Measurements from ENCODE around the gene PDZD4.

Gene PDZD4

DNA sequence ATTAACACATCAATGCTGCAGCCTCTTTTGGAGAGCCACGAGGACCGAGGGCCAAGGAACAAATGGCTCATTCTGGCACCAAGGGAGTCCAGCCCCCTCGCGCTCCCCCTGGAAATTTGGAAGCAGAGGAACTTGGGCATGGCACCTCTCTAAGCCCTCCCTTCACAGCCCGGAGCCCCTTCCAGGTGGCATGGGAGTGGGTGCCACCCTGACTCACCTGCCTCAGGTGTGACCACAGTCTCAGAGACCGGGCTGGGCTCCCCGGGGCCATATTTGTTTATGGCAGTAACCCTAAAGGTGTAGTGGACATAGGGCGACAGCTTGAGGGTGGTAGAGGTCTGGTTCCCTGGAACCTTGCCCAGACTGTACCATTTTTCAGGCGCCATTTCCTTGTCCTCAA lies 36.8 kb upstream of the PDZD4 start:
- no peak for DNase-seq (ENCODE audit: low spot score)

DNA sequence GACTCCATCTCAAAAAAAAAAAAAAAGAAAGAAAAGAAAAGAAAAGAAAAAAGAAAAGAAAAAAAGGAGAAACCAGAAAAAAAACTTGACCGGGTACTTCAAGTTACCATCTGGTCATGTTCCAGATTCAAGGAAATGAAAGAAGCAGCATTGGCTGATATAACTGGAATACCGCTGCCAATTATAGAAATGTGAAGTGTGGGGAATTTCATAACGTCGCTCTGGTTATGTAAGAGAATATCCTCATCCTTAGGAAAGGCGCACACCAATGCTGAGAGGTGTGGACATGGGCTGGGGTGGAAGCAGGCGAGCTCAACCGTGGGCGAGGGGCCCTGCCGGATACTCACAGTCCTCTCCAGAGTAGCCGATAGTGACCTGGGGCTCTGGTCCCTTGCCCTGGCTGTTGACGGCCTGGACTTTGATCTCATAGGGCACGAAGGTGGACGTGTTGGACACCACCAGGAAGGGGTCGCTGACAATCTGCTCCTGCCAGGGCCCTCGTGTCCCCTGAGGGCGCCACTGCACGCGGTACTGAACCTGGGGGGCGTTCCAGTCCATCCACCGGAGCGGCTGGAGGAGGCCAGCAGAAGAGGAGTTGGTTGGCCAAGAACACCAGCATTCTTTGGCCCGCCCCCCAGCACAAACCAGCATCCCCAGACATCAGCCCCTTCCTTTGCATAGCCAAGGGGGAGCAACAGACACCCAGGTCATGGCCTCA lies 36.1 kb upstream of the PDZD4 start:
- no peak for DNase-seq (ENCODE audit: low spot score)

DNA sequence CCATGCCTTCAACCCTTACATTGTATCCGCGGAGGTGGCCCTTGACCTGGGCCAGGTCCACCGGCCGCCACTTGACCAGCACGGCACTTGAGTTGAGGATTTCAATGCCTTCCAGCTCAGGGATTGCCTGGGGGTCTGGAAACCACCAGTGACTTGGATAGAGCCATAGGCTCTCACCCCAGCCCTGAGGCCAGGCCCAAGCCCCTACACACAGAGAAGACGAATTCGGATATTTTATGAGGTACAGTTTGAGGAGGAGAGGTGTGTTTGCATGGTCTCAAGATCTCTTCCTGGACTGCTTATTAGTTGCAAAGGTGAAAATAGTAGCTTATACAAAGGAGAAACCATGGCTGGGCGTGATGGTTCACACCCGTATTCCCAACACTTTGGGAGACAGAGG lies 35.3 kb upstream of the PDZD4 start:
- no peak for DNase-seq (ENCODE audit: low spot score)

DNA sequence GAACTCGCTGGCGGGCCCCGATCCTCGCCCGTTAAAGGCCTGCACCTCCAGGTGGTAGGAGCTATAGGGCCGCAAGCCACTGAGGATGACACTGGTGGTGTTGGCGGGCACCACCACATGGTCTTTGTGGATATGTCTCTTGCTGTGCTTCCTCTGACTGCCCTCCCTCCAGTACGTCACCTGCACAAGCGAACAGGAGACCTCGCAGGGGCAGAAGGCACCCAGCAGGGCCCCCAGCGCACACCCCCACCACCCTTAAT lies 34.9 kb upstream of the PDZD4 start:
- DNase-seq (ENCODE audit: low spot score): no peak

DNA sequence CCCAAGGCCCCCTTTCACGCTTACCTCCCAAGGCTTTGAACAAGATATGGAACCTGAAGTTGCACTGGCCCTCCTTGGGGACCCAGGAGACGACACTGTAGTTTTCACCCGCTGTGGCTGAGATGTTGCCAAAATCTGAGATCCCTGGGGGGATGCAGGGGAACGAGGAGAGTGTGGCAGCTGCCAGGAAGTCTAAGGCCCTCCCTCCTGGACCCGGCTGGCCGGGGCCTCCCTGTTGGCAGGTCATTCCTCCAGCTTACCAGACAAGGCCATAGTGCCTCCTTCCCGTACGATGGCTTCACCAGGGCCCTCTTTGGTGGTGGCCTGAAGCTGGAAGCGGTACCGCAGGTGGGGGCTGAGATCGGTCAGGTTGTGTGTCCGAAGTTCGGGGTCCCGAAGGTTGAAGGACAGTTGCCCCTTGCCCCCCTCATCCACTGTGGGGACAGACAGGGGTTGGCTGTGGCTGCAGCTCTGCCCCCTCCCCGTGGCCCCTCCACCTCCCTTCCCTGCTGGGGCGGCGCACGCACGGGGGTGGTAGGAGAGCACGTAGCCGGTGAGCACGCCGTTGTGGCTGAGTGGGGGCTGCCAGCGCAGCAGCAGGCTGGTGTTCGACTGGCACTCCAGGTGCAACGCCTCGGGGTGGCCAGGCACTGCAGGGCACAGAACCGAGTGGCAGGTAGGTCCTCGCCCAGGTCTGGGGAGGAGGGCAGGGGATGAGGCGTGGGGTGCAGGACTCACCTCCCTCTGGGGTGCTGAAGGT lies 34.4 kb upstream of the PDZD4 start:
- DNase-seq (ENCODE audit: low spot score): no peak

DNA sequence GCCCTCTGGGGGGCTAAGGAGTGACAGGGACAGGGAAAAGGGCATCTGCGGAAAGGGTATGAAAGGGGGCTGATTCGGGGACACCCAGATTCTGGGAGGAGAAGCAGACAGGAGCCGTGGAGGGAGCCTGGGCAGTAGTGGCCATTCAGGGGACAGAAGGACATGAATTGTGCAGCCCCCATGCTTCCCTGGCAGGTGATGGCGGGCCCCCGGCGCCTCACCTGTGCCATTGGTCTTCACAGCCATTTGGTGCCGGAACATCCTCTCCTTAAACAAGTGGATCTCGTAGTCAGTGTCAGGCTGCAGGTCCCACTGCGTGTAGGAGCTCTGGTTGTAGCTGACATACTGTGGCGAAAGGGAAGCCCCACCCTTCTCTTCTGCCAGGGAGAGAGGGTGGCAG lies 33.8 kb upstream of the PDZD4 start:
- no peak for DNase-seq (ENCODE audit: low spot score)

DNA sequence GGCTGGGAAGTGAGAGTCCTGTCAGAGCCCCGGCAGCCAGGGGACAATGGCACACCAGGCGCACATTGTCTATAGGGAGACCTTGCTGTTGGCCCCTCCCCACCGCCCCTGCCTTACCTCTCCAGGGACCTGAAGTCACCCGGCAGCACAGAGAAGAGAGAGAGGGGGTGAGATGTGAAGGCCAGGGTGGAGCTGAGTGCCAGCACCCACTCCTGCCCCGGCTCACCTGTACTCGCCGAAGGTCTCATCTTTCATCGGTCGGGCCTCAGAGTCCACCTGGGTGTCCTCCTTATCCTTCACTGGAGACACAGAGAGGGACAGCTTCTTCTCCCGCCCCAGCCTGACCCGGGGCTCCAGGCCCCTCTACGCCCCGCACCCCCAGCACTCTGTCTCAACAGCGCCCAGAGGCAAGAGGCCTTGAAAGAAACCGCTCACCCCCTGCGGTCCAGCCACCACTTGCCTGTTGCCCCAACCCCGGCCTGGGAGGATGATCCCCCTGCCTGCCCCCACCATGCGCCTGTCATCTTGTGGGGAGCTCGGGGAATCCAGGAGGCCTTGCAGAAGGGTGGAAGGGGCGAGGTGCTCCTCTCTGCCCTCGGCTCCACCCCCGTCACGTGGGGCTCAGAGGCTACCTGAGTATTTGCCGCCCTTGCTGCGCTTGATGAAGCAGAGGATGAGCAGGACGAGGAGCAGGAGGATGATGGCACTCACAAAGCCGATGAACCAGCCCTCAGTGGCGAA lies 33.1 kb upstream of the PDZD4 start:
- no peak for DNase-seq (ENCODE audit: low spot score)

DNA sequence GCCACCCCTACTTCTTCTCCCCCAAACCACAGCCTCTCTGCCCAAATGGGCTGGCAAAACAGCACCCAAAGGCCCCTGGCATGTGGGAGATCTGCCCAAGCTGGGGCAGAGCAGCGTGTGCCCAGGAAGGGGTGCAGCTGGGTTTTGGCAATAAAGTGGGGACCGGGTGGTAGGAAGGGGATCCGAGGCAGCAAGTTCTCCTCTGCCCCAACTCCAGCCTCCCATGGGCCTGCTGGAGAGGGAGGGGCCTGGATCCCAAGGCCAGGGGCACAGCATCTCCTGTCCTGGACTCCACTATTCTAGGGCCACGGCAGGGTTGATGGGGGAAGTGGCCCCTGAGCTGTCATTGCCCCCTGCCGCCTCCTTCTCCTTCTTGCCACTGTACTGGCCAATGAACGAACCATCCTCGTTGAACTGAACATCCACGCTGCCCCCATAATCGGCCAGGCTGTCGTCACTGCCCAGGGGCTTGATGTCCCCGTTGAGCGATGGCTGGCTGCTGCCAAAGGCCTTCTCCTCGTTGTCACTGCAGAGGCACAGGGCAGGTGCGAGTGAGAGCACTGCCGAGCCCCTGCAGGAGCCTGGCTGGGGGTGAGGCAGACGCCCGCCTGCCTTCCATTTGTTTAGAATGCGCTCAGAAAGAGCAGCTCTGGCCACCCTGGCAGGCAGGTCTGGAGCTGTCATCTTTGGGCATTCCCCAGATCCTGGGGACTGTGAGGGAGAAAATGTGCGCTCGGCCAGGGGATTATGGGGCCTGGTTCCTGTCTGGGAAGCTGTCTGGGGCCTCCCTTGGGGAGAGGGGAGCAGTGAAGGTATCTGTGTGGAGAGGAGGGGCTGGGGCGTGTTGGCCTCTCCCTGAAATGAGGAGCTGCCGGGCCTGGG lies 32.3 kb upstream of the PDZD4 start:
- no peak for DNase-seq (ENCODE audit: low spot score)

DNA sequence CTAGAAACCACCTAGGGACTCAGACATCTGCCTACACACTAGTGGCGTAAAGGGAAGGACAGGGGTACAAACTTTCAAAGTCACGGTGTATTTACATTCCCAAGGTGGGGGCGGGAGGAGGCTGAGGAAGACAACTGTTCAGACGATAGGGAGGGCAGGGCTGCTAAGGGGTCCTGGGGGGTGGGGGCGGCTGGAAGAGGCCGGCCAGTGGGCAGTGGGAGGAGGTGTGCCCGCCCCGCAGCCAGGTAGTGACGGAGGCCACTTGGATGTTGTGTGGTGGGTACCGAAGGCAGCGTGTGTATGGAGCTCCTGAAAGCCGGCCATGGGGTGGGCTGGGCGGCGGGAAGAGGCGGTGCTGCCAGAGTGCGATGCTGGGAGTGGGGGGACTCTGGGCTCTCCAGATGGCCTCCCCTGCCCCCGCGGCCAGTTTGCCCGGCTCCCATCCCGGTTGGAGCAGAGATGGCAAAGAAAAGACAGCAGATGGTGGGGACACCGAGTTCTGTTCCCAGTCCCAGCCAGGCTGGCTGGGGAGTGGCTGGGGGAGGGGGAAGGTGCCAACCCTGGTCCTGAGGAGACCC lies 31.5 kb upstream of the PDZD4 start:
- DNase-seq (ENCODE audit: low spot score): no peak

DNA sequence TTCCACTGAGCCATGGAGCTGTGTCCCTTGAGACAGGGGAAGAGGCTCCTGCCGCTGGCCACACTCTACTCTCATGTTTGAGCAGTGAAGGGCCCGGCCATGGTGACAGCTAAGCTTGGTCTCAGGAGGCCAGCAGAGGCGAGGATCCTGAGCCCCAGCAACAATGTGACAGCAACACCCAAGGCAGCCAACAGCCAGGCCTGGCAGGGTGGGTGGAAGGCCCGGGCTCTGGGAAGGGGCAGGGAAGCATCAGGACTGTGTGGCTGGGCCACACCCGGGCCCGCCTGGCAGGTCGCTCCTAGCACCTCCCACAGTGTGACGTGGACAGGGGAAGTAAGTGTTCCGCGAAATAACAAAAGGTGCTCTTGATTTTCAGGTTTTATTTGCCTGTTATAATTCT lies 30.8 kb upstream of the PDZD4 start:
- no peak for DNase-seq (ENCODE audit: low spot score)

DNA sequence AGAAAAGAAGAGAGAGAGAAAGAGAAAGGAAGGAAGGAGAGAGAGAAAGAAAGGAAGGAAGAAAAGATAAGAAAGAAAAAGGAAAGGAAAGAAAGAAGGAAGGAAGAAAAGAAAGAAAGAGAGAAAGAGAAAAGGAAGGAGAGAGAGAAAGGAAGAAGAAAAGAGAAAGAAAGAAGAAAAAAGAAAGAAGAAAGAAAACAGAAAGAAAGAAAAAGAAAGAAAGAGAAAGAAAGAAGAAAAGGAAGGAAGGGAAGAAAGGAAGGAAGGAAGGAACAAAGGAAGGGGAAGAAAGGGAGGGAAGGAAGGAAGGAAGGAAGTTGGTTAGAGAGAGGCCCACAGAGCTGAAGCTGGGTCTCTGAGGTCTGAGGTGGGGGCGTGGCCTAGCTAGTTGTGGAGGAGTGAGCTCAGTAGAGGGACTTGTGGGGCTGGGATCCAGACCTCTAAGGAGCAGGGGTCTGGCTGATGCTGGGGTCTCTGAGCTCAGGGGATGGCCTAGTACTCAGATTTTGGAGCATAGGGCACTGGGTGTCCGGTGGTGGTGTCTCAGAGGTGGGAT lies 27.1 kb upstream of the PDZD4 start:
- DNase-seq (ENCODE audit: low spot score): no peak

DNA sequence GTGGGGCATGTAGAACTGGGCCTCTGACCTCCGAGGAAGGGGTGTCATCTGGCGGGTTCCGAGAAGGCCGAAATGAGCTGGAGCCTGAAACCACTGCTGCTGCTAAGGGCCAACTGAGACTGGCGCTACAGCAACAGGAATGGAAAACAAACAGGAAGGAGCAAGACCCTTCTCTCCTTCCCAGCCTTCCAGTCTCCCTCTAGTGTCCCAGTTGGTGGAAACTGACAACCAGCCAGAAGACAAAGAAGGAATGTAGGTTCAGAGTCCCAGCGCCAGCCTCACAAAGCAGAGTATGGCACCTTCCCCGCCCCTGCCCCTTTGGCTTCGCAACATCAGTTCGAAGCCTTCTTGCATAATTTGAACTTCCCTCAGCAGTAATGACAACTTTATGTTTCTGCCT lies 24.4 kb upstream of the PDZD4 start:
- DNase-seq (ENCODE audit: low spot score): no peak

DNA sequence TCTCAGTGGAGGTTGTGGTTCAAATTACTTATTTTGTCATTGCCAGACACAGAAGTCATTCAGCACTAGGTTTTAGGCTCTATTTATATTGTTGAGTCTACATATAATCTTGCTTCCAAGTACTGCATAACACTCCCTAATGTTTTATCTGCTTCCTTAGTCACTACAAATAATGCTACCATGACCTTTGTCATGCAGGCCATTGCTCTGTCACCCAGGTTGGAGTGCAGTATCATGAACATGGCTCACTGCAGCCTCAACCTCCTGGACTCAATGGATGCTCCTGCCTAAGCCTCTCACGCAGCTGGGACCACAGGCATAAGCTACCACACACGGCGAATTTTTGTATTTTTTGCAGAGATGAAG lies 23.5 kb upstream of the PDZD4 start:
- no peak for DNase-seq (ENCODE audit: low spot score)

DNA sequence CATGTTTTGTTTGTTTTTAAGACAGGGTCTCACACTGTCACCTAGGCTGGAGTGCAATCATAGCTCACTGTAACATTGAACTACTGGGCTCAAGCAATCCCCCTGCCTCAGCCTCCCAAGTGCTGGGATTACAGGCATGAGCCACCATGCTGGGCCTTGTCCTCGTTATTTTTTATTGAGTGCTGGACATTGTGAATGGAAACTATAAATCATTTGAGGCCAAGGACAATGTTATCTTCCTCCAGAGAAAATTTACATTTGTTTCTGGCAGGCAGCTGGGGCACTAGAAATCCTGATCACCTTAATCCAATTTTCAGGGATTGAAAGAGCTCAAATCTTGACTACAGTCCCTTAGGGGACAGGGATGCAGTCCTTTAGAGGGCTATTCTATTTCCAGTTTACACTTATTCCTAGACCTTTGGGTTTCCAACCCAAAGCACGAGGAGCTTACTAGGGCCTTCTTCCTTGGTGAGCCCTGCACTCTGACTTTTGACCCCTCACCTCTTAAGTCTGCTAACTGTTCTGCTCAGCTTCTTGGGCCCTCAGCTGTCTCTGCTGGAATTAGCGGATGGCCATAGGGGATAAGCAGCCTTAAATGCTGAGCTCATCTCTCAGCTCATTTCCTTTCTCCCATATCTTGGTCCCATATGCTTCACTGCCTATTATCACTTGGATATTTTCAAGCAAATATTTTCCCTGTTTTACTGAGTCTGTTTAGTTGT lies 23.0 kb upstream of the PDZD4 start:
- no peak for DNase-seq (ENCODE audit: low spot score)

DNA sequence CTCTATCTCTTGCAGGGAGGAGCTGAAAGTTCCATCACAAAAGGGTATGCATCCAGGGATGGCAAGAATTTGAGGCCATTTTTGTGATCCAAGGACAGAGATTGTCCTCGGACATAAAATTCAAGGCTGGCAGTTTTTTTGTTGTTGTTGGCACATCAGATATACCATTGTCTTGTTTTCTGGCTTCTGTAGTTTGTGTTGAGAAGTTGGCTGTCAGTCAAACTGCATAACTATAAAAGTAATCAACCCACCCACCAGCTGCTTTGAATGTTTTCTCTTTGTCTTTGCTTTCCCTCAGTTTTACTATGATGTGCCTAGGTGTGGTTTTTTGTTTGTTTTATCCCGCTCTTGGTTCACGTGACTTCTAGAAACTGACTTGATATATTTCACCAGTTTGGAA lies 21.6 kb upstream of the PDZD4 start:
- DNase-seq (ENCODE audit: low spot score): no peak

DNA sequence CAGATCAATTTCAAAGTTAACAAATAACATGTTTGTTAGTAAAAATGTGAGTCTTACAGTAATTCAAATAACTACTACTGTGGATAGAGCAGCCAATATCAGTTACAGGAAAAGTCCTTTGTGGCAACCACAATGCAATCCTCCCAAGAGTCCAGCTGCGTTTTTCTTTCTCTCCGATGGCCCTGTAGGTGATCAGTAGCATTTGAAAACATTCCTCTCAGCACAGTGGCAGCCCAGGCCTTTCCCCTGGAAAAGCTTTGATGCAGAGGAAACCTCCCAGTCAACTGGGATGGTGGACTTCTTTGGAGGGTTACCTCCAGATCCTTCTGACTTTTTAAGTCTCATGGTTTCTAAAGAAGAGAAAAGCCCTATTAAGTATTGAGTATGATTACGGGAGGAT lies 18.0 kb upstream of the PDZD4 start:
- no peak for DNase-seq (ENCODE audit: low spot score)

DNA sequence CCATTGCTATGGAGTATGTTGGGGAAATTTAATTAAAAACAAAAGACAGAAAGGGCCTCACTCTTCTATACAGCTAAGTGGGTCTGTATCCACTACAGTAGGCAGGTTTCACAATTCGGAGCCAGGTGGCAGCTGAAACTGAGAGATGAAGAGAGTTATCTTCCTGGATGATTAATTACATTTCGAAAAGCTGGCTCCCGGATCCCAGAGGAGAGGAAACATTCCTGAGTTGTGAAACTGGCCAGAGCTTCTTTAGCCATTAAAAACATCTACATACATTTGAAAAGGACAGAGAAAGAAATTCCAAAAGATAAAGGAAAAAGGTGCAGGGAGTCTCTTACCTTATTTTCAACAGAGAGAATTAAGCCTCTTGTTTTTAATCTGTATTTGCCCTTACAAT lies 15.5 kb upstream of the PDZD4 start:
- no peak for DNase-seq (ENCODE audit: low spot score)

DNA sequence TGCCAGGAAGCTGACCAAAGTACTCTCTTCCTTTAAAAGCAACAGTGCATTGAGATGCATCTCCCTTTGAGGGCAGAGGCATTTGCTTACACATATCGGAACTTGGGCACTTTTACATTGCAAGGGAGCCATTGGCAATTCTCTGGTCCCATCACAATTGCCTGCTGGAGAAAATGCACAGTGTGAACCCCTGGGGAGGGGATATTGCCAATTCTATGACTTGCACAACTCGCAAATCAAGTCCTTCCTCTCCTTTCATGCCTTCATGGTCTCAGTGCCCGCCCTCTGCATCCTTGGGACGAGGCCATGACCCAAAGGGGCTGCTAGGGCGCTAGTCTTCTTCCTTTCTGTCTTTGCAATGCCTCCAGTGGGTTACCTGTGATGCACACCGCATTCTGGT lies 14.9 kb upstream of the PDZD4 start:
- no peak for DNase-seq (ENCODE audit: low spot score)

DNA sequence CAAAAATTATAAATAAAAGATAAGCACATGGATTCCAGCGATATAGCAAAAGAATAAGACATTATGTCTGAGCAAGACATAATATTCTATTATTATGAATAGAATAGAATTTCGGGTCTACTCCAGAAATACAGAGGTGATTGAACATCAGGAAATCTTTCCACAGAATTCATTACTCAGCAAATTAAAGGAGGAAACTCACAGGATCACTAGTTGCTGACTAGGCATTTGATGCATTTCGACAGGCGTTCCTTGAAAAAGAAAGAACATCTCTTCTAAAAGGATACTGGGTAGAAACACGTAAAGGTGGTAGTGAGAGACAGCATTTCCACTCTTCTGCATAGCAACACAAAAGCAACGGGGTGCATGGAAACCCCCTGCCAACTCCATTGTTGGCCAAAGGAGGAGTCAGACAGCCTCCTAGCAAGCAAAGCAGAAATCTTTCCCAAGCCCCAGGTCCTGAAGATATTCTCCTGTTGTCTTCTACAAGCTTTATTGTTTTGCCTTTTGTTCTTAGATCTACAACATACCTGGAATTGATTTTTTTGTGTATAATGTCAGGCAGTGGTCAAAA lies 14.3 kb upstream of the PDZD4 start:
- no peak for DNase-seq (ENCODE audit: low spot score)

DNA sequence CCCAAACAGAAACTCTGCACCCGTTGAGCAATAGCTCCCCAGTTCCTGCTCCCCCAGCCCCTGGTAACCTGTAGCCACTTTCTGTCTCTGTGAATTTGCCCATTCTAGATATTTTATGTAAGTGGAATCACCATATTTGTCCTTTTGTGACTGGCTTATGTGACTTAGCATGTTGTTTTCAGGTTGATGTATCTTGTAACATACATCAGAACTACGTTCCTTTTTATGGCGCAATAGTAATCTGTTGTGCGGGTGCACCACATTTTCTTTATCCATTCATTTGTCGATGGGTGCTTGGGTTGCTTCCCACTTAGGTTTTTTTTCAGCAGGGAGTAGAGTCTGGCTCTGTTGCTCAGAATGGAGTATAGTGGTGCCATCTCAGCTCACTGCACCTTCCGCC lies 6.6 kb upstream of the PDZD4 start:
- no peak for DNase-seq (ENCODE audit: low spot score)

DNA sequence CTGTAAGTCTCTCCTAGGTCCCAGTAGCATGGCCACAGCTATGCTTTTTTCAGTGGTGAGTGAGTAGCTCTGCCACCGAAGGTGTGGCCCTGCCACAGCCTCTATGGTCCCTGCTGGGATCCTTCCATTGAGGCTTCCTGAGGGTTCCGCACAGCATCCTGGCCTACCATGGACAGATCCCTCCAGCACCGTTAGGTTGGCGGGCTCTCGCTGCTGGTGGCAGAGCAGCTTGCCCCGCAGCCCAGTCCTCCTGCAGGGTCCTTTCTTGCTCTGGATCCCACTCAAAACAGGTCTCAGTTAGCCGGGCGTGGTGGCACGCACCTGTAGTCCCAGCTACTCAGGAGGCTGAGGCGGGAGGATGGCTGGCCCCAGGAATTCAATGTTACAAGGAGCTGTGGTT lies 2.4 kb upstream of the PDZD4 start:
- DNase-seq (ENCODE audit: low spot score): no peak

Measured in CD4-positive, alpha-beta T cell treated with Interleukin-6 at 100 ng/mL for 8 hours (primary cell).